C4-2B (cell line): Measurements from ENCODE around the gene SUSD1.

ENCODE experiments used
- H3K27ac ChIP-seq: fragments of 450-650 bp; 2 replicates; pipeline ENCODE4 v1.5.1; 2017
- ZFX ChIP-seq: fragments of 450-650 bp; IDR thresholded peaks from 2 replicates; pipeline ENCODE4 v1.6.1; 2017
- TF ChIP-seq, protein P1 (sequence below): fragments of 450-650 bp; conservative IDR thresholded peaks from 2 replicates; pipeline ENCODE4 v1.5.1; 2017; ENCODE audit warnings: mild to moderate bottlenecking

SUSD1 gene

DNA sequence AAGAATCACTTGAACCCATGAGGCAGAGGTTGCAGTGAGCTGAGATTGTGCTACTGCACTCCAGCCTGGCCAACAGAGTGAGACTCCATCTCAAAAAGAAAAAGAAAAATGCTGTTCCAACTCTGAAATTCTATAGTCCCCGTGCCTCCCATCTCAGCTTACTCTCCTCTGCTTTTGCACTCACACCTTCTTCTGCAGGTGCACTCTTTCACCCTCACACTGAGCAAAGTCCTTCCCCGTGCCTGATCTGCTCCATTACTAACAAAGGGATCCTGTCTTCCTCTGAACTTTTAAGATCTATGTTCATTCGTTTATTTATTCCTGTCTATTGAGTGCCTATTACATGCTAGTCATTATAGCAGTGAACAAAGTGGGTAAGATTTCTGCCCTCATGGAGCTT is 47.8 kb downstream of the SUSD1 start:
- no peak for TF ChIP-seq ZFX
- TF ChIP-seq, protein P1, sequence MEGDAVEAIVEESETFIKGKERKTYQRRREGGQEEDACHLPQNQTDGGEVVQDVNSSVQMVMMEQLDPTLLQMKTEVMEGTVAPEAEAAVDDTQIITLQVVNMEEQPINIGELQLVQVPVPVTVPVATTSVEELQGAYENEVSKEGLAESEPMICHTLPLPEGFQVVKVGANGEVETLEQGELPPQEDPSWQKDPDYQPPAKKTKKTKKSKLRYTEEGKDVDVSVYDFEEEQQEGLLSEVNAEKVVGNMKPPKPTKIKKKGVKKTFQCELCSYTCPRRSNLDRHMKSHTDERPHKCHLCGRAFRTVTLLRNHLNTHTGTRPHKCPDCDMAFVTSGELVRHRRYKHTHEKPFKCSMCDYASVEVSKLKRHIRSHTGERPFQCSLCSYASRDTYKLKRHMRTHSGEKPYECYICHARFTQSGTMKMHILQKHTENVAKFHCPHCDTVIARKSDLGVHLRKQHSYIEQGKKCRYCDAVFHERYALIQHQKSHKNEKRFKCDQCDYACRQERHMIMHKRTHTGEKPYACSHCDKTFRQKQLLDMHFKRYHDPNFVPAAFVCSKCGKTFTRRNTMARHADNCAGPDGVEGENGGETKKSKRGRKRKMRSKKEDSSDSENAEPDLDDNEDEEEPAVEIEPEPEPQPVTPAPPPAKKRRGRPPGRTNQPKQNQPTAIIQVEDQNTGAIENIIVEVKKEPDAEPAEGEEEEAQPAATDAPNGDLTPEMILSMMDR = no peak

DNA sequence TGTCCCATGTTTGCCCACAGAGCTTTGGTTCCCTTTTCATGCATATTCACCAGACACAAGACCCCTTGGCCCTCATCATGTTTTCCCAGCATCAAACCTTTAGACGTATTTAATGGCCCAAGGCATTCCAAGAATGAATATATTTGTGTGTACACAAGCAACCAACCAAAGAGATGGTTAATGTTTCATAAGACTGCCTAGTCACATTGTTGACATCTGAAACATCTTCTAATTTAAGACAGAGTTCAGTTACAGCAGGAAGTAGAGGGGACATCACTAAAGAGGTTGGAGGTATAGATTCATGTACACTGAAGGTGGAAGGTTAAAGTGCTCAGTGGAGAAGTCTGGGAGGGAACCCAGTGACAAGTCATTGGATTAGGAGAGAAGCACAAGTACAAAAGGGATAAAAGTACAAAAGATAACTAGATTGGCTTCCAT is 49.1 kb downstream of the SUSD1 start:
- TF ChIP-seq ZFX = no peak
- TF ChIP-seq, protein P1 = no peak
- no peak overlapping the region for H3K27ac ChIP-seq

More for the DNA sequence above, 47.8 kb downstream of the SUSD1 start:
- H3K27ac ChIP-seq = no peak overlapping the region

GRCh38 chr9:112124156-112124555 is 50.9 kb downstream of the SUSD1 start:
- H3K27ac ChIP-seq = no peak overlapping the region
- TF ChIP-seq, protein P1 = no peak
- TF ChIP-seq ZFX = no peak

GRCh38 chr9:112121633-112122032 is 53.5 kb downstream of the SUSD1 start:
- TF ChIP-seq, protein P1 = no peak
- TF ChIP-seq ZFX = no peak
- no peak overlapping the region for H3K27ac ChIP-seq

- TF ChIP-seq, protein P1 = no peak
- H3K27ac ChIP-seq = no peak overlapping the region
Observed at GRCh38 chr9:112120439-112120925, 54.6 kb downstream of the SUSD1 start.

DNA sequence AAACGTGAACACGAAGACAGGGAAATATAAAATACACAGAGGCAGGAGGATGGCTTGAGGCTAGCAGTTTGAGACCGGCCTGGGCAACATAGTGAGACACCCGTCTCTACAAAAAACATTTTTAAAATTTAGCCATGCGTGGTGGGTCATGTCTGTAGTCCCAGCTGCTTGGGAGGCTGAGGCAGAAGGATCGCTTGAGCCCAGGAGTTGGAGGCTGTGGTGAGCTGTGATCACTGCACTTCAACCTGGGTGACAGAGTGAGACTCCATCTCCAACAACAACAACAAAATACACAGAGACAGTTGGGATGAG is 55.1 kb downstream of the SUSD1 start:
- TF ChIP-seq, protein P1 = no peak
- TF ChIP-seq ZFX = no peak
- no peak overlapping the region for H3K27ac ChIP-seq

GRCh38 chr9:112119225-112120029 is 55.7 kb downstream of the SUSD1 start:
- H3K27ac ChIP-seq = no peak overlapping the region
- TF ChIP-seq, protein P1 = no peak
- no peak for TF ChIP-seq ZFX
